Upper lobe of left lung (tissue), 6 donors: ENCODE measurements around the gene RASL10B. TPM values are rescaled to one million over a fixed set of nuclear protein-coding genes. Genes with fewer than 3 reads are reported as not detected.

Source experiments
- ATAC-seq, 2 donors: fragments of 200-7000 bp; cut with Tn5 transposase; one replicate each; pipeline ENCODE4 v1.9.1; 2022; ENCODE audit warnings: mild to moderate bottlenecking in 2 of 2, moderate library complexity in 2 of 2; ENCODE audit not compliant: low FRiP score in 2 of 2
- DNase-seq, 2 donors: peaks; one replicate each; pipeline ENCODE4 v3.0.0-alpha.2; 2019 to 2020
- H3K27ac ChIP-seq, 4 donors: fragments of 200-600 bp; sonication (generic); one replicate each; pipeline ENCODE4 v1.5.1; 2016 to 2019
- H3K27me3 ChIP-seq, 4 donors: fragments of 200-600 bp; sonication (generic); one replicate each; pipeline ENCODE4 v1.5.1; 2017 to 2019
- H3K36me3 ChIP-seq, 4 donors: fragments of 200-600 bp; sonication (generic); one replicate each; pipeline ENCODE4 v1.5.1; 2016 to 2019
- H3K4me1 ChIP-seq, 4 donors: fragments of 200-600 bp; sonication (generic); one replicate each; pipeline ENCODE4 v1.5.1; 2018 to 2019
- H3K4me3 ChIP-seq, 4 donors: fragments of 200-600 bp; sonication (generic); one replicate each; pipeline ENCODE4 v1.5.1; 2017 to 2019; ENCODE audit warnings: mild to moderate bottlenecking in 2 of 4, moderate library complexity in 1 of 4
- H3K9me3 ChIP-seq, 4 donors: fragments of 200-600 bp; sonication (generic); one replicate each; pipeline ENCODE4 v1.5.1; 2018 to 2019
- CTCF ChIP-seq, 6 experiments: fragments of 450-650 bp in 4 of 6; fragments of 200-600 bp in 2 of 6; sonication (generic) in 2 of 6; IDR thresholded peaks; one replicate each; pipeline ENCODE4 v1.5.1; 2016 to 2019; ENCODE audit warnings: antibody characterized with exemption in 6 of 6
- EP300 ChIP-seq, 4 donors: sonication (generic); formaldehyde crosslinking; IDR thresholded peaks; one replicate each; pipeline ENCODE4 v1.5.1; 2017; ENCODE audit warnings: antibody characterized with exemption in 4 of 4, control low read depth in 2 of 4
- POLR2A ChIP-seq, 4 donors: fragments of 450-650 bp; IDR thresholded peaks; one replicate each; pipeline ENCODE4 v1.5.1; 2016 to 2017; ENCODE audit warnings: antibody characterized with exemption in 4 of 4, mild to moderate bottlenecking in 2 of 4
- POLR2AphosphoS5 ChIP-seq, 2 donors: sonication (generic); formaldehyde crosslinking; IDR thresholded peaks; one replicate each; pipeline ENCODE4 v1.5.1; 2017; ENCODE audit warnings: antibody characterized with exemption in 2 of 2
- WGBS, 2 donors: methylation state at CpG; one replicate each; pipeline ENCODE4 v1.1.5; 2017 to 2018; 5-methylcytosine and 5-hydroxymethylcytosine counted together
- total RNA-seq, 6 donors: library from RNA; depleted of rRNA in 4 of 6; stranded (reverse); fragments of >200 nt in 4 of 6; gene quantifications; one replicate each; pipeline versions ENCODE4 v1.1.0 to v1.2.1, GENCODE V29; 2016 to 2021
- donor health status: DM: no; HTN: no; CAD: no; lungs with moderate emphysema.
- donor health status: DM: no; HTN: yes; CAD: no; lungs with severe emphysema.

RASL10B gene
- total RNA-seq, 6 donors from 2014 or later = 1.0 to 4.1 (median 1.7) TPM

- H3K9me3 ChIP-seq = no peaks in the 10 kb centered on the region
- peaks cover 31 to 44% (median 41%) of the 10 kb centered on the region in 4 donors for H3K4me1 ChIP-seq
- 83 to 89% methylated on average over 3 of the region's 3 CpGs for WGBS, 2 donors
- peaks cover 3 to 52% (median 11%) of the 10 kb centered on the region in 4 donors for H3K36me3 ChIP-seq
- DNase-seq (no peak), ATAC-seq (no peak)
- TF ChIP-seq POLR2A (IDR thresholded peaks at IDR 0.05) = no peak
- no peak for TF ChIP-seq CTCF (IDR thresholded peaks at IDR 0.05)
- H3K27me3 ChIP-seq = no peaks in the 10 kb centered on the region
- peak overlapping the region; percentile 45 to 74 (median 69) for H3K27ac ChIP-seq
- H3K4me3 ChIP-seq = no peak overlapping the region
Observed at GRCh38 chr17:35716173-35716572, 15.3 kb upstream of the RASL10B start.

DNA sequence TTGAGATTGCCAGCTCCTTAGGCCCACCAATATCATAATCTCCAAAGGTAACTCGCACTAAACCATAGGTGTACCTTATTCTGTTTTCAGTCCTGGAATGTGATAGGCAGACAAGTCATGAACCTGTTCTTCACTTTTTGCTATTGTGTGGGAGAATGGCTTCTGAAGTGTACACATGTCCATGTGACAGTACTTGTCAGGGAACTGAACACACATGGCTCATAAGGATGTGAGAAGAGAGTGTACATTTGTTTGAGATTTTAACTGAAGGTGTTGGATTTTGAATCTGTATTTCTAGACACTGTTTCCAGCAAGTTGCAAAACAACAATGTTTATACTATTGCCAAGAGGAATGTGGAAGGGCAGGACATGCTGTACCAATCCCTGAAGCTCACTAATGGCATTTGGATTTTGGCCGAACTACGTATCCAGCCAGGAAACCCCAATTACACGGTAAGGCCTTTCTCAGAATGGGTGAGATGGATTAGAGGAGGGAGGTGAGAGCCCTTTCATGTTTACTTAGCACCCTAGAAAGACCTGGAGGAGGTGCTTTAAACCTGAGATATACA lies 14.5 kb upstream of the RASL10B start:
- Histone ChIP-seq H3K4me1 (peaks cover 31 to 44% (median 41%) of the 10 kb centered on the region in 4 donors), H3K9me3 (no peaks in the 10 kb centered on the region), H3K36me3 (peaks cover 4 to 51% (median 10%) of the 10 kb centered on the region in 4 donors), H3K27me3 (no peaks in the 10 kb centered on the region), H3K27ac (peak overlapping the region; percentile 45 to 74 (median 69)), H3K4me3 (no peak overlapping the region)
- peak; percentile 50 to 86 for ATAC-seq
- TF ChIP-seq POLR2AphosphoS5 (IDR thresholded peaks at IDR 0.05) (peak; percentile 64 to 71), CTCF (IDR thresholded peaks at IDR 0.05) (no peak), EP300 (IDR thresholded peaks at IDR 0.05) (peak in 3 of 4 donors; percentile 37 to 89 (median 83)), POLR2A (IDR thresholded peaks at IDR 0.05) (no peak)
- peak in 1 of 2 donors; percentile 53 for DNase-seq
- 47 to 50% methylated on average over 4 of the region's 4 CpGs for WGBS, 2 donors

GRCh38 chr17:35717475-35717874 lies 14.0 kb upstream of the RASL10B start:
- WGBS, 2 donors = 34 to 53% methylated on average over 2 of the region's 2 CpGs
- H3K4me3 ChIP-seq = no peak overlapping the region
- ATAC-seq (peak in 1 of 2 donors; percentile 61), DNase-seq (no peak)
- no peaks in the 10 kb centered on the region for H3K27me3 ChIP-seq
- H3K27ac ChIP-seq = peak overlapping the region; percentile 45 to 70 (median 64)
- TF ChIP-seq EP300 (IDR thresholded peaks at IDR 0.05) (no peak), CTCF (IDR thresholded peaks at IDR 0.05) (no peak), POLR2AphosphoS5 (IDR thresholded peaks at IDR 0.05) (no peak), POLR2A (IDR thresholded peaks at IDR 0.05) (no peak)
- no peaks in the 10 kb centered on the region for H3K9me3 ChIP-seq
- H3K36me3 ChIP-seq = peaks cover 4 to 52% (median 10%) of the 10 kb centered on the region in 4 donors
- H3K4me1 ChIP-seq = peaks cover 29 to 41% (median 38%) of the 10 kb centered on the region in 4 donors

GRCh38 chr17:35723735-35724134 lies 7.7 kb upstream of the RASL10B start:
- ATAC-seq (no peak), DNase-seq (no peak)
- Histone ChIP-seq H3K27me3 (no peaks in the 10 kb centered on the region), H3K36me3 (peaks cover 15 to 74% (median 35%) of the 10 kb centered on the region in 4 donors), H3K27ac (no peak overlapping the region), H3K9me3 (no peaks in the 10 kb centered on the region), H3K4me1 (no peaks in the 10 kb centered on the region), H3K4me3 (no peak overlapping the region)
- no peak for TF ChIP-seq CTCF (IDR thresholded peaks at IDR 0.05)
- no peak for TF ChIP-seq EP300 (IDR thresholded peaks at IDR 0.05)
- TF ChIP-seq POLR2AphosphoS5 (IDR thresholded peaks at IDR 0.05) = no peak
- TF ChIP-seq POLR2A (IDR thresholded peaks at IDR 0.05) = no peak
- WGBS, 2 donors = 100% methylated on average over 2 of the region's 2 CpGs

GRCh38 chr17:35725058-35725457 lies 6.4 kb upstream of the RASL10B start:
- 93 to 96% methylated on average over 4 of the region's 4 CpGs for WGBS, 2 donors

More at GRCh38 chr17:35725058-35725457, 6.4 kb upstream of the RASL10B start:
- H3K9me3 ChIP-seq = no peaks in the 10 kb centered on the region
- no peak overlapping the region for H3K27ac ChIP-seq
- no peaks in the 10 kb centered on the region for H3K27me3 ChIP-seq
- TF ChIP-seq POLR2AphosphoS5 (IDR thresholded peaks at IDR 0.05) (no peak), EP300 (IDR thresholded peaks at IDR 0.05) (no peak), POLR2A (IDR thresholded peaks at IDR 0.05) (no peak), CTCF (IDR thresholded peaks at IDR 0.05) (no peak)
- H3K4me1 ChIP-seq = no peaks in the 10 kb centered on the region
- ATAC-seq (no peak), DNase-seq (no peak)
- H3K4me3 ChIP-seq = no peak overlapping the region
- H3K36me3 ChIP-seq = peaks cover 12 to 66% (median 34%) of the 10 kb centered on the region in 4 donors
